HEK293 (cell line): ENCODE data around the gene SEC24A.

Experiments used
- KLF16 ChIP-seq: fragments of 450-650 bp; formaldehyde crosslinking; IDR thresholded peaks from 2 replicates; pipeline ENCODE4 v1.5.1; 2017; ENCODE audit warnings: missing biosample characterization, missing genetic modification characterization
- KLF9 ChIP-seq: fragments of 450-650 bp; formaldehyde crosslinking; IDR thresholded peaks from 2 replicates; pipeline ENCODE4 v1.5.1; 2016; ENCODE audit warnings: missing biosample characterization, missing genetic modification characterization, low read depth
- PATZ1 ChIP-seq: fragments of 450-650 bp; formaldehyde crosslinking; IDR thresholded peaks from 2 replicates; pipeline ENCODE4 v1.5.1; 2016; ENCODE audit warnings: missing biosample characterization, missing genetic modification characterization
- REST ChIP-seq: fragments of 450-650 bp; formaldehyde crosslinking; IDR thresholded peaks from 2 replicates; pipeline ENCODE4 v1.5.1; 2016; ENCODE audit warnings: missing biosample characterization, missing genetic modification characterization
- YY1 ChIP-seq: fragments of 450-650 bp; formaldehyde crosslinking; IDR thresholded peaks from 2 replicates; pipeline ENCODE4 v1.5.1; 2018; ENCODE audit warnings: missing biosample characterization, missing genetic modification characterization
- ZBTB10 ChIP-seq: fragments of 450-650 bp; formaldehyde crosslinking; IDR thresholded peaks from 2 replicates; pipeline ENCODE4 v1.5.1; 2016; ENCODE audit warnings: missing biosample characterization, missing genetic modification characterization
- ZBTB21 ChIP-seq: fragments of 450-650 bp; formaldehyde crosslinking; IDR thresholded peaks from 2 replicates; pipeline ENCODE4 v1.5.1; 2017; ENCODE audit warnings: missing biosample characterization, missing genetic modification characterization
- ZBTB6 ChIP-seq: fragments of 450-650 bp; formaldehyde crosslinking; IDR thresholded peaks from 2 replicates; pipeline ENCODE4 v1.5.1; 2017; ENCODE audit warnings: missing biosample characterization, missing genetic modification characterization
- ZEB2 ChIP-seq: fragments of 450-650 bp; formaldehyde crosslinking; IDR thresholded peaks from 2 replicates; pipeline ENCODE4 v1.5.1; 2016; ENCODE audit warnings: missing biosample characterization, missing genetic modification characterization
- ZNF121 ChIP-seq: fragments of 450-650 bp; formaldehyde crosslinking; IDR thresholded peaks from 2 replicates; pipeline ENCODE4 v1.5.1; 2016; ENCODE audit warnings: missing biosample characterization, missing genetic modification characterization
- ZNF19 ChIP-seq: fragments of 450-650 bp; formaldehyde crosslinking; IDR thresholded peaks from 2 replicates; pipeline ENCODE4; 2016; ENCODE audit warnings: missing biosample characterization, missing genetic modification characterization, low read depth
- ZNF394 ChIP-seq: fragments of 450-650 bp; formaldehyde crosslinking; IDR thresholded peaks from 2 replicates; pipeline ENCODE4 v1.5.1; 2016; ENCODE audit warnings: missing biosample characterization, missing genetic modification characterization, mild to moderate bottlenecking, moderate library complexity, borderline replicate concordance
- ZNF514 ChIP-seq: fragments of 450-650 bp; formaldehyde crosslinking; IDR thresholded peaks from 2 replicates; pipeline ENCODE4 v1.5.1; 2016; ENCODE audit warnings: missing biosample characterization, missing genetic modification characterization
- ZNF530 ChIP-seq: fragments of 450-650 bp; formaldehyde crosslinking; IDR thresholded peaks from 2 replicates; pipeline ENCODE4 v1.5.1; 2016; ENCODE audit warnings: low read depth, missing biosample characterization, missing genetic modification characterization
- ZNF544 ChIP-seq: fragments of 450-650 bp; formaldehyde crosslinking; IDR thresholded peaks from 2 replicates; pipeline ENCODE4 v1.5.0; 2017; ENCODE audit warnings: missing biosample characterization, missing genetic modification characterization
- ZNF580 ChIP-seq: fragments of 450-650 bp; formaldehyde crosslinking; IDR thresholded peaks from 2 replicates; pipeline ENCODE4 v1.5.1; 2016; ENCODE audit warnings: missing biosample characterization, missing genetic modification characterization
- ZNF585B ChIP-seq: fragments of 450-650 bp; formaldehyde crosslinking; IDR thresholded peaks from 2 replicates; pipeline ENCODE4 v1.5.1; 2016; ENCODE audit warnings: missing biosample characterization, missing genetic modification characterization
- ZNF624 ChIP-seq: fragments of 450-650 bp; formaldehyde crosslinking; IDR thresholded peaks from 2 replicates; pipeline ENCODE4 v1.5.1; 2017; ENCODE audit warnings: missing biosample characterization, missing genetic modification characterization
- ZNF639 ChIP-seq: fragments of 450-650 bp; formaldehyde crosslinking; IDR thresholded peaks from 2 replicates; pipeline ENCODE4 v1.5.1; 2016; ENCODE audit warnings: missing biosample characterization, missing genetic modification characterization
- ZNF776 ChIP-seq: fragments of 450-650 bp; formaldehyde crosslinking; IDR thresholded peaks from 2 replicates; pipeline ENCODE4 v1.5.0; 2017; ENCODE audit warnings: missing biosample characterization, missing genetic modification characterization, borderline replicate concordance
- ZSCAN23 ChIP-seq: fragments of 450-650 bp; formaldehyde crosslinking; IDR thresholded peaks from 2 replicates; pipeline ENCODE4 v1.5.1; 2016; ENCODE audit warnings: missing biosample characterization, missing genetic modification characterization
- ZSCAN4 ChIP-seq: fragments of 450-650 bp; formaldehyde crosslinking; IDR thresholded peaks from 2 replicates; pipeline ENCODE4 v1.5.1; 2017; ENCODE audit warnings: missing biosample characterization, missing genetic modification characterization

The SEC24A gene

GRCh38 chr5:134758504-134759341 lies 110.1 kb downstream of the SEC24A start, which contains the start of gene DDX46 (continued):
- TF ChIP-seq PATZ1 (tag by site-specific recombination) (peak; percentile 57; the same call in 1 of the 2 replicates), ZNF639 (peak; percentile 94; the same call in 1 of the 2 replicates), ZNF394 (tag by site-specific recombination) (peak; percentile 81; the same call in 1 of the 2 replicates), ZBTB21 (tag by site-specific recombination) (0 out of 2 replicates have a peak, but pooled peaks have one; percentile 30), ZNF121 (tag by site-specific recombination) (peak; percentile 47; the same call in 1 of the 2 replicates), ZBTB6 (tag by site-specific recombination) (peak; percentile 99), ZNF776 (tag by site-specific recombination) (no peak), ZNF530 (tag by site-specific recombination) (no peak), ZNF544 (tag by site-specific recombination) (no peak), KLF9 (tag by site-specific recombination) (peak; percentile 81), ZNF585B (tag by site-specific recombination) (no peak), ZNF19 (tag by site-specific recombination) (no peak), ZSCAN23 (tag by site-specific recombination) (peak; percentile 30; the same call in 1 of the 2 replicates), ZNF624 (tag by site-specific recombination) (no peak), ZBTB10 (tag by site-specific recombination) (no peak; the same call in 1 of the 2 replicates), ZSCAN4 (no peak), ZNF580 (tag by site-specific recombination) (0 out of 2 replicates have a peak, but pooled peaks have one; percentile 24), REST (tag by site-specific recombination) (peak; percentile 31; the same call in 1 of the 2 replicates), KLF16 (peak; percentile 76; the same call in 1 of the 2 replicates), YY1 (peak; percentile 95), ZNF514 (tag by site-specific recombination) (no peak), ZEB2 (tag by site-specific recombination) (peak; percentile 81; the same call in 1 of the 2 replicates)
